HG02884 (cell line): ENCODE measurements around the gene PSAP.

Experiments
- ATAC-seq: cut with Tn5 transposase; IDR thresholded peaks from one replicate; pipeline ENCODE4 v1.9.1; 2021; ENCODE audit warnings: mild to moderate bottlenecking, moderate library complexity; ENCODE audit not compliant: unreplicated experiment

Gene PSAP

DNA sequence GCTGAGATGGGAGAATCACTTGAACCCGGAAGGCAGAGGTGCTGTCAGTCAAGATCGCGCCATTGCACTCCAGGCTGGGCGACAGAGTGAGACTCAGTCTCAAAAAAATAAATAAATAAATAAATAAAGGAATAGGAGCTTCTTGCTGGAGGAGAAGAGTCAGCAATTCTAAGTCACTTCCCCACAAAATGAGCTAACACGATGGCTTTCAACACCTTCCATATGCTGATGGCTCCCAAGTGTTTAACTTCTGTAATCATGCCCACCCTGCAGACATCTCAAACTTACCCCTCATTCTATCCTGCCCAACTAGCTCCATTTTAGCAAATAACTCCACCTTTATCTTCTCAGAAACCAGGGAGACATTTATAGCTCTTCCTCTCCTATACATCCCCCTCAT, 21.2 kb downstream of the PSAP start:
- ATAC-seq, result no peak

DNA sequence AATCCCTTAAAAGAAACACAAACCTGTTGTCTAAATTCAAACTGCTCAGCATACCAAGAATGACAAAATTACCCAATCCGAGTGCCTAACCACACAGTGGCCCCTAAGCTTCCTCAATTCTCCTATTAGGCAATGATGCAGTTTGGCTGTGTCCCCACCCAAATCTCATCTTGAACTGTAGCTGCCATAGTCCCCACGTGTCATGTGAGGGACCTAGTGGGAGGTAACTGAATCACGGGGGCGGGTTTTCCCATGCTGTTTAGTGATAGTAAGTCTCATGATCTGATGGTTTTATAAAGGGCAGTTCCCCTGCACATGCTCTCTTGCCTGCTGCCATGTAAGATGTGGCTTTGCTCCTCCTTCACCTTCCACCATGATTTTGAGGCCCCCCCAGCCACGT, 21.9 kb downstream of the PSAP start:
- no peak for ATAC-seq

DNA sequence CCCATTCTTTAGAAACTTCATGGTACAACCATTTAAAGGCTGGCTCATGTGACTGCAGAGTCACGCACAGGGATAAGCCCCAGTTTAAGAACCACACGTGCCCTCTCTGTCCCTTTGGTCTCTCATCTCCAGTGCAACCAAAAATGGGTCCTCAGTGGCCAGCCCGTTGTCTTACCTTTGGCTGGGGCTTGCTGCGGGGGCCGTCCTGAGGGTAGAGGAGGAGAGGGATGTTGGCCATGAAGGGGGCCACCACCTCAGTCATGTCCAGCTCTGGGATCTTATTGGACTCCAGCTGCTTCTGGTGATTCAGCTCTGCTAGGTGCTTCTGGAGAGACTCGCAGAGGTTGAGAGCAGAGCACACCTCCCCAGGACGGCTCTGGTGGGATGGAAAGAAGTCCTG, 22.3 kb downstream of the PSAP start:
- ATAC-seq, result no peak

DNA sequence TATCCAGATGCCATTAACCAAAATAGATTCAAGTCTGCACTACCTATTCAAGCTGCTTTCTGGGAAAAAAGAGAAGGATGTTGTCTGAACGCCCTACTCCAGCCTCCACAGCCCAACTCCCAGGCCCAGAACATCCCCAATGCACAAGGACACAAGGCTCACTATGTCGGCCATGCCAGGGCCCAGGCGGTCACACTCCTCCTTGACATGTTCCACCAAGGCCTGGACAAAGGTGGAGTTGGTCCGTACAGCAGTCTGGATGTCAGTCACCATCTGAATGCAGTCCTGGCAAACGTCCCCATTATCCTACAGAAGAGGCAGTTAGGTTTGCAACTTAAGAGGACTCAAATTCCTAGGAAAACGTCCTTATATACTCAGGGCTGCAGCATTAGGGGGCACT, 23.2 kb downstream of the PSAP start:
- ATAC-seq, result no peak

DNA sequence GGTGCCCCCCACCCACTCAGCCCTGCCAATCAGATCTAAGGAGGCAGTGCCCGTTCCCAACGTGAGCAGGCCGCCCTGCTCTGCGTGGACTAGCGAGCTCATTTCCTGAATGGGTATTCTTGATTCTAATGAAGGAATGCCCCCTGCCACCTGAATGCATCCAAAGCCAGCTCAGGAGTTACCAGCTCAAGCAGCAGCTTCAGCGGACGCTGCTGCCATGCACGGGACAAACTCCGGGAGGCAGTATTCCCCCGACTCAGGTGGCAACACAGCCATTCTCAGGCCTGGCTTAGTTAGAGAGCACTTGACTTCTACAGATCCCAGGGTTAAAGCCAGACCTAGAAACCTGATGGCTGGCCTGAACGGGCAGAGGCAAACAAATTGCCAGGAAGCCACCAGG, 25.8 kb downstream of the PSAP start:
- no peak for ATAC-seq

DNA sequence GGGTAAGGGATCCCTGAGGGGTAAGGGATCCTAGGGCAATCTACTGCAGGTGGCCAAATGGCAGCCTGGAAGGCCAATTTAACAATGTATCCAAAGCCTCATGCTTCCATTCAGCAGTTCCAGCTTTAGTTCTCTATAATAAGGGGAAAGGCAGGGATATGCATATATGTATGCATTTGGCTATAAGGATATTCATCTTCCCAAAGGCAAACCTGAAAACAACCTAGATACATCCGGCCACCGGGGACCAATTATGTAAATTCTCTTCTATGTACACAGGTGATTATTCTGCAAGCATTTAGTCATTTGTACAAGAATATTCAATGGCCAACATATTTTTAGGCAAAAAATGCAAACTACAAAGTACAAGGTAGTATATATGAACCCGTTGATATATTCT, 26.7 kb downstream of the PSAP start:
- ATAC-seq, result no peak

DNA sequence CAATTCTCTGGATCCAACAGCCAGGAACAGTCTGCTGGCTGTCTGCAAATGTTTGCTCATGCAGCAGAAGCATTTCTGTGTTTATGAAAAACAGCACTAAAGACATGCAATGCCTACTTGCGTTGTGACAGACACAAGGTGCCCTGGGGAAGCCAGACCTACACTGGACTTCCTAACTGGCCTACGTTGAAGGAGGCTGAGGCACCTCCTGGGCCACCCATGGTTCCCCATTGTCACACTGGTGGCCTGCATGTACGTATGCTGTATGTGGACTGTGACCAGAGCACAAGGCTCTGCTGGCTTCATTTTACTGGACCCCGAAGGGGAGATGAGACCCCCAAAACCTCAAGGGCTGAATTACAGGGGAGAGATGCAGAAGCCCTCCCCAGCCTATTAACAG, 27.7 kb downstream of the PSAP start:
- ATAC-seq, result no peak

DNA sequence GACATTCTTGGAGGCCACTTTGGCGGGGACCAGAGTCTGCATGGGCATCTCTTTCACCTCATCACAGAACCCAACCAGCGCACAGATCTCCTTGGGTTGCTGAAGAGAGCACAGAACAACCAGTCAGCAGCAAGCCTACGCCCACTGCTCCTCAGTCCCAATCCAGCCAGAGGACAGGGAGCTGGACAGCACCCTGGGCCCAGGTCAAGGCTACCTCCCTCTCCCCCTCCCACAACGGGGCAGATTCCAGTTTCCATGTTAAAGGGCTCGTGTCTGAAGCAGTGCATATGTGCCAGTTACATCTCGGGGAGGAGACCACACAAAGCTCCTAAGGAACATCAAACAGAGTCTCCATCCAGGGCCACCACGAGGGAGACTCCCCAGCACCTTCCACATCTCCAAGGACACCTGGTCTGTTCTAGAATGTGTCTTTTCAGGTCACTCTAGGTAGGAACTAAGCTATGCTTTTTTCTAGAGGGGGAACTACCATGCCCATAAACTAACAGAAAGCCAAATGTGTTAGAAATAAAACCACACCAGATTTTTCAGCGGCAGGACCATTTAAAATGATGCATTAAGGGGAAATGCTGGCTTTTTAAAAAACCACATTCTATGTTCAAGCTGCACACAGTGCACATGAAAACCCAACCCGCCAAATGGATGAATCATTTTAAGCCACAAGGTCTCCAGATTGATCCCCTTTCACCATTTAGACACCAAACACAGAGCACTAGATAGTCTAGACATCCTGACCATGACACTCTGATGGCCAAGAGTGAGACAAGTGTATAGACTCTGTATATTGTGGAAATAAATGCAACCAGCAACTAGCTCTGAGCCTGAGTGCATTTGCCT, 28.9 kb downstream of the PSAP start:
- no peak for ATAC-seq

DNA sequence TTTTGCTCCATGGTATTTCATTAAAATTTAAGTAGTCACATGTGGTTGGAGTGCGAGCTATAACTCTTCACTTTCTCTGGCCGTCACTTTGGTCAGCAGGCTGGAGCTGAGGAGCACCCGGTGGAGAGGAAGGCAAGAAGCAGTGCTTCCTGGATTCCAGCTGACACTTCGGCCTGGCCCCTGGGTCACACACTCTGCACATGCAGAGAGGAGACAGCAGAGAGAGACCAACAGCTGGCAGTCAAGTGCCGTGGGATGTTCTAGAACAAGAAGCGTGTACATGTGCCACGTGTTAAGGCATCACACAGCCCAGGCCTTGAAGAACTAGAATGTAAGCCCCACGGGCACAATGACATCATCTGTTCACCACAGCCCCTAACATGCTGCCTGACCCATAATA, 30.1 kb downstream of the PSAP start:
- ATAC-seq, result no peak

DNA sequence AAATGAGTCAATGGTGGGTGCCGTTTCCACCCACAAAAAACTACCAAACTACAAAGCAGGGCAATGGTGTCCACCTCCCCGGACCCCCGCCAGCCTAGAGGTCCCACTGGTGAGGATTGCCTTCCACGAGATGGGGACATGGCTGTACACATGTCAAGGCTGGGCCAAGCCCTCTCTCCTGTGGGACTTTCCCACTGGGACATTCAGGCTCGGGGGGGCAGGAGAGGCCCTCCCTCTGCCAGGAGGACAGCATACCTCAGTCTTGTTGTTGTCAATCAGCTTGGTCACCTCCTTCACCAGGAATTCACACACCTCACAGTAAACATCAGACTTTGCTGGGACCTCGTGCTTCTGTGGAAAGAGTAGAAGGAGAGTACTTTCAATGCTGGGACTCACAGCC, 31.1 kb downstream of the PSAP start:
- no peak for ATAC-seq

DNA sequence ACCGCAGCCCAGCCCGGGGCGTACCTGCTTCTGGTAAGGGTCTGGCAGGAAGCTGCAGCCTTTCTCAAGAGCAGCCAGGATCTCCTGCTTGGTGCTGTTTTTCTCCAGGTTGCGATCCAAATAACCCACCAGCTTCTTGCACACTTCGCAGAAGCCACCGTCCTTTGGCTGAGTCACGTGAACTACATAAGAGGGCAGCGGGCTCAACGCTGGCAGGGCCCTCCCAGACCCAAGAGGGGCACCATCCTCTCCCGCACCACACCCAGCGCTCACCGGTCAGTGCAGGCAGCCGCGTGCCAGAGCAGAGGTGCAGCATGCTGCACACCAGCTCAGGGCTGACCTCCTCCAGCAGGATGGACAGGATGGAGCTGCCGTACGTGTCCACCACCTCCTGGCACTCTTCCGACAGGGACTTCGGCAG, 31.6 kb downstream of the PSAP start:
- no peak for ATAC-seq

DNA sequence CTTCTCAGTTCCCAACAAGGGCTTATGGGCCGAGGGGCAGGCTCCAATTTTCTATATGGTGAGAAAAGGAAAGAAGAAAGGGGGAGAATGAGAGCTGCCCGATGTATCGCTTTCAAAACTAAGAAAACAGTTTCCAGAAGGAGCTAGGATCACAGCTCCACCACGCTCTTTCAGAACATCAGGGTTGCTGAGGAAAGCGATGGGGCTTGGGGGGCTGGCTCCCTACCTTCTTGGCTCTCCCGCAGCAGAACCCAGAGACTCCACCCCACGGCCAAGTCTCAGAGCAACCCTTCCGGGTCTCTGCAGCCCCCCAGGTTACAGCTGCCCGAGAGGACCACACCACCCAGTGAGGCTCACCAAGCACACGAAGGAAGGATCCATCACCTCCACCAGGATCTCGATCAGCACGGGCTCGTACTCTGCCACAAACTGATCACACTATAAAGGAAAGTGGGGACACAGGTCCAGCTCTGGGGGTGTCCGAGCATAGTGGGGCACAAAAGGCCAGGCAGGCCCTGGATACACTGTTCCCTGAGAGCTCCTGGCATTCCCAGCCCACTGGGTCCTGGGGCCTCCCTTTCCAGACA, 32.3 kb downstream of the PSAP start:
- no peak for ATAC-seq

DNA sequence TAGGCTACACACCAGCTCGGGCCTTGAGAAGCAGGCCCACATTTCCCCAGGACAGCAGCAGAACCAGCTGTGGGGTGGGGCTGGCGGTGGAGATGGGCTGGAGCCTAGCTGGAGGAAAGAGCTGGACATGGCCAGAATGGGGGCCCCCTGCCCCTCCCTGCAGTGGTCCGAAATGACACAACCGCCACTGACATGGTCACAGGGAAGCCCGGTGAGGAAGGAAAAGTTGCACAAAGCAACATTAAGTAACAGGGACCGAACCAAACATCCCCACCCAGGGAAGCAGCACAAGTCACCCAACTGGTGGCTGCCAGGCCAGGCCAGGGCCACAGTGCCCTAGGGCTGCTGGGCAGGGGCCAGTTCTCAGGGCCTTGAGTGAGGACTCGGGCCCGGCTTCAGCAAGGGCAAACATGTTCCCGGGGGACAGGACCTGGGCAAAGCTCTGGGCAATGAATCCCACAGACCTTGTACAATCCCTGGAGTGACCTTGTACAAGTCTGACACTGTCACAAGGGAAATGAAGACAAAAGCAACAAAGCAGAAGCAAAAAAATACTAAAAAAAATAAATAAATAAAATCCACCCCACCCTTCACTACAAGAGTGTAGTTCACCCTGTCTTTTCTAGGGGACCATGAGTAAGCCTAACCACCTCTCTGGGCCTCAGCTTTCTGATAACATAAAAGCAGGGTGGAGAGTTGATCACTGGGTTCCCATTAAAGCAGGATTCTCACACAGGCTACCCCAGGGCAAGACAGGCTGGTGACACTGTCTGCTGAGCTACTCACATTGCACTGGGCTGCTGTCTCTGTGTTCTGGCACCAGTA, 33.0 kb downstream of the PSAP start:
- ATAC-seq, result no peak

DNA sequence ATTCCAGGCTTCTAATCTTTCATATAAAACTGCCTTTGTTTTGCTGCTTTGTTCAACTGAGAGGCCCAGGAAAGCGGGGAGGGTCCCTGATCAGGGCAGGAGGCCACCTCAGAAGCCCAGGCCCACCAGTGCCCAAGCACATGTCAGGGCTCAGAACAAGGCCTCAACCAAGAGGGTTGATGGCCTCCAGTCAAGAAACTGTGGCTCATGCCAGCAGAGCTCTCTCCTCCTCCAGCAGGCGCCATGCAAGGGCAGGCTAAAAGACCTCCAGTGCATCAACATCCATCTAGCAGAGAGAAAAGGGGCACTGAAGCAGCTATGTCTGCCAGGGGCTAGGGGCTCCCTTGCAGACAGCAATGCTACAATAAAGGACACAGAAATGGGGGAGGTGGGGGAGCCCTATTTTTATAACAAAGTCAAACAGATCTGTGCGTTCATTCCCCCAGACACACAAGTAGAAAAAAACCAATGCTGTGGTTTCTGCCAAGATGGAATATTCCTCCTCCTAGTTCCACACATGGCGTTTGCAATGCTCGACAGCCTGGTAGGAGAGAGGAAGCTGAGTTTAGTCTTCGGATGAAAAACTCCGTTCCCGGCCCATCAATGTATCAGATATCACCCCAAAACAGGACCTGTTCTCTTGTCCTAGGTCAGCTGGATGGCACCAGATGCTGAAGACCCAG, 34.0 kb downstream of the PSAP start:
- no peak for ATAC-seq

DNA sequence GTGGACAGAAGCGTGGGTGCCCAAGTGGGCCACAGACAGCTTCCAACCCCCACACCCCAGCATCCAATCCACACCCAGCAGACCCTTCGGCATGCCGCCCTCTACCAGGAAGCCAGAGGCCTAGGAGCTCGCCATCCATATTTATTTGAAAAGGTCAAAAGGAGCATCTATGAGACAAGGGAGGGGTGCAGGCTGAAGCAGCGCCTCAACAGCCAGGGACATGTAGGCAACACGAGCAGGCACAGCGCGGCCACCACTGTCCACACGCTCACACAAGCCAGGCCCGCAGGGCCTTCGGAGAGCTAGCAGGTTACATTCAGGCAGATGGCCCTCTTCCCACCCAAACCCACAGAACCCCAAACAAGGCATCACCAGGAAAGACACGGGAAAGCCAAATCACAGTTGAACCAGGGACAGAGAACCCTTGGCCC, 34.6 kb downstream of the PSAP start:
- no peak for ATAC-seq

DNA sequence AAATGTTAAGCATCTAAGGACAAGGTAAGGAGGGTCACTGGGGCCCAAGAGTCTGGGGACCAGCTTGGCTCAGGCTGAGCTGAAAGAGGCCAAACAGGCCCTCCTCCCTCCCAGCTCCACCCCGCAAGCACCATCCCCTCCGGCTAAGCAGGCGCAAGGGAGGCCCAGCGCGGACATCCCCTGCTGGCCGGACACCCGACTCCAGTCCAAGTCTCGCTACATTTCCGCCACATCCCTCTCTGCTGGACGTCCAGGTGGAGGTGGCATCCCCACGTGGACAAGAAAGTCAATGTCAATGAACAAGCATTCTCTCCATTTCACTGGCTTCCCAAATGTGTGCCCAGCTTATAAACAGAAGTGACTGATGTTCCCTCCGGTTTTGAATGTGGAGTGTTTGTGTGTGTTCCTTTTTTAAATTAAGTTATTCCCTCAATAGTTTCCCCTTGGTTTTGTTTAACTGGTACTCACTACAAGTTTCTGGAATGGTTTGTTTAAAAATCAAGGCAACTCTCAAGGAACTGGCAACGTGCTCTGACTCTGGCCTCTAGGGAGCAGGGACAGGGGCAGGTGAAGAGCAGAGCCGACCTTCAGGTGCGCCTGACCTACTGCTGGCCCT, 35.4 kb downstream of the PSAP start:
- no peak for ATAC-seq

DNA sequence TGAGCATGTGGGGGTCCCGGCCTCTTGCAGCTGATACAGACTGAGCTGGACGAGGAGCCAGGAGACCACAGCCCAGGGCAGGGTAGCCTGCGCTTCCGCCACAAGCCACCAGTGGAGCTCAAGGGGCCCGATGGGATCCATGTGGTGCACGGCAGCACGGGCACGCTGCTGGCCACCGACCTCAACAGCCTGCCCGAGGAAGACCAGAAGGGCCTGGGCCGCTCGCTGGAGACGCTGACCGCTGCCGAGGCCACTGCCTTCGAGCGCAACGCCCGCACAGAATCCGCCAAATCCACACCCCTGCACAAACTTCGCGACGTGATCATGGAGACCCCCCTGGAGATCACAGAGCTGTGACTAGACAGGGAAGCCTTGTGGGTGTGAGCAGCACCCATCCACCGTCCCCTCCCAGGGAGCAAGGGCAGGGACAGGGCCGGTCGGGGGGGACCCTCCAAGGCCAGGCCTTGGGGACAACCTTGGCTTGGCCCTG, 36.1 kb downstream of the PSAP start:
- ATAC-seq, result no peak

DNA sequence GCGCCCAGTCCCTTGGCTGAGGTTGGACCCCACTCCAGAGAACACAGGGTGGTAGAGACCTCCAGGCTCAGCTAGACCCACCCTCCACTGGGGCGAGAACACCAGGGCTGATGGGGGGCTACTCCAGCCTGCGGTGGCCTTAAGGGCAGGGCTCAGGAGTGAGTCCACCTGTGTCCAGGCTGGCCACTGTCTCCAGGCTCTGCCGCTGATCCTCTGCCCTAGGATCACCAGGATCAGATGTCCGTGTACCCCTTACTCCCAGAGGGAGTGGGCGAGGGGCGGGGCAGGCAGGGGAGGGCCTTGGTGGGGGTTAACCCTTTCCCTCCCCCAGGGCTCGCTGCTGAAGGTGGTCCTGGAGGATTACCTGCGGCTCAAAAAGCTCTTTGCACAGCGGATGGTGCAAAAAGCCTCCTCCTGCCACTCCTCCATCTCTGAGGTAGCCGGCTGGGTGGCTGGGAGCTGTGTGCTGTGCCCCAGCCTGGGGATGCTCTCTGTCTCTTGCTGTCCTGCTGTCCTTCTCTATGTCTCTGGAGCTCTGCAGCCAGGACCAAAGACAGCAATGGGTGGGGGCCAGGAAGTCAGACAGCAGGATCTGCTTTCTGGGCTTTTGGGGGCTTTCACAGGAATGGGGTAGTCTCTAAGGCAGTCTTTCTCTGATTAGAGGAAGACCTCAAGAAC, 38.0 kb downstream of the PSAP start:
- ATAC-seq, result no peak

DNA sequence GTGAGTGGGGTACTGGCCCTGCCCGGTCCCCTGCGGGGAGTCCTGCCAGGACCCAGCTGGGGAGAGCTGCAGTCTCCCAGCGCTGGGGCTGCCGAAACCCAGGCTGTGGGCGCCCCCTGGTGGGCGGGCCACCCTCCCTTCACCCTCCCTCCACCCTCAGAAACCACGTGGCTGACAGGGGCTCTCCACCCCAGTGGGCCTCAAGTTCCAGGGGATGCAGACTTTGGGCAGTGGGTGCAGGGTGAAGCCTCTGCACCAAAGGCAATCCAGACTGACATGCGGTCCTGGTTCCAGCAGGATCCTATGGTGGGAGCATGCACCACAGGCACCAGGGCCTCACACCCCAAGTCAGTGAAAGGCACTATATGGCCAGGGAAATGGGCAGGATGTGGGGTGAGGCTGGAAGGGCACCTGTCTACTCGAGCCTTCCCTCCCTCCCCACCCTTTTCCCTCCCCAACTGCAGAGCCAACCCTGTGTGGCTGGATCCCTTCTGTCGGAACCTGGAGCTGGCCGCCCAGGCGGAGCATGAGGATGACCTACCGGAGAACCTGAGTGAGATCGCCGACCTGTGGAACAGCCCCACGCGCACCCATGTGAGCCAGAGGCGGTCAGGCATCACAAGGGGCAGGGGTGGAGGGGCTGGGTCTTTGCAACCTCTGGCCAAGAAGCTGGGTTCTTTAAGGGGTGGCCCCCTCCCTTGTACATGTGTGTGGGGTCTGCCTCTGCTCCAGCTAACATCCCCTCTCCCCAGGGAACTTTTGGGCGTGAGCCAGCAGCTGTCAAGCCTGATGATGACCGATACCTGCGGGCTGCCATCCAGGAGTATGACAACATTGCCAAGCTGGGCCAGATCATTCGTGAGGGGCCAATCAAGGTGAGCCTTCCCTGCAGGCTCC, 38.8 kb downstream of the PSAP start:
- ATAC-seq, result no peak
